Hematopoietic multipotent progenitor cell treated with erythropoietin and hydrocortisone succinate and interleukin-3 and kit ligand, for 15 days (in vitro differentiated cells): Measurements from ENCODE around the gene PCDHB10.
"Not testable (repeated sequence)": the region's sequence is repeated elsewhere in the genome, so short reads cannot be mapped to it uniquely, and the experiment has no call there.

Source experiments
- DNase-seq: peaks from one replicate; pipeline ENCODE4 v3.0.0-alpha.2; 2015; ENCODE audit warnings: low spot score

PCDHB10 gene

DNA sequence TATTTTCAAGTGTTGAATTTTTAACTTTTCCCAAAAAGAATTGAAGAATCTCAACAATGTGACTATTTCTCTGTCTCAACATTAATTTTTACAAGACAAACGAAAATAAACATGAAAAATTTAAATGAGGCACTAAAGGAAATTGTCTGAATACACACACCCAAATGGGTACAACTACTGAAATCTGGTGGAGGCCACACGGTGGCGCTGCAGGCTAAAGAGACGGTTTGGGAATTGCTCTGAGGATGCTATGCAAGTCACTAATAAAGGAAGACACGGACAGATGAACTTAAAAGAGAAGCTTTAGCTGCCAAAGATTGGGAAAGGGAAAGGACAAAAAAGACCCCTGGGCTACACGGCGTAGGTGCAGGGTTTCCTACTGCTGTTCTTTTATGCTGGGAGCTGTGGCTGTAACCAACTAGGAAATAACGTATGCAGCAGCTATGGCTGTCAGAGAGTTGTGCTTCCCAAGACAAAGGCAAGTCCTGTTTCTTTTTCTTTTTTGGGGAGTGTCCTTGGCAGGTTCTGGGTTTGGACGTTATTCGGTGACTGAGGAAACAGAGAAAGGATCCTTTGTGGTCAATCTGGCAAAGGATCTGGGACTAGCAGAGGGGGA is at the start of gene PCDHB10:
Gene PCDHB10, plus strand, starts transcription at position 244 of the 616 bp plus-strand sequence. Its CDS starts 200 bp downstream, at position 444.
- DNase-seq: peak; percentile 3

DNA sequence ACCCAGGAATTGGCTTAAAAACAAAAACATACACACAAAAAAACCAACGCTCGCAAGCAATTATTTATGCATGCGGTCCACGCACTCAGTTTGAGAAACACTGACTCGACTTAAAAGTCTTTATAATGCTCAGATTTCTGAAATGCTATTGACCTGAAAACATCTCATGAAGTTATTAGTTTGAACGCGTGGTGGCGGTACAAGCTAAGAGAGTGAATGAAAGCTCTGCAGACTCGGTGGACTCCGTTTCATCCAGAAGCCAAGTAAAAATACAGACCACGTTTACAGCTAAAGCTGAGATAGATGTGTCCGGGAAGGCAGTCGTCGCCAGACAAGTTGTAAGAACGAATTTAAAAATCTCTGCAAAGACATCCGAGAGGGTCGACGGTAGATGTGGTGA is 42.3 kb upstream of the PCDHB10 start, which contains the start of gene PCDHB6:
Gene PCDHB6, plus strand, starts transcription at position 246 of the 400 bp plus-strand sequence. CDS start 201 bp downstream, outside the sequence.
- no peak for DNase-seq

DNA sequence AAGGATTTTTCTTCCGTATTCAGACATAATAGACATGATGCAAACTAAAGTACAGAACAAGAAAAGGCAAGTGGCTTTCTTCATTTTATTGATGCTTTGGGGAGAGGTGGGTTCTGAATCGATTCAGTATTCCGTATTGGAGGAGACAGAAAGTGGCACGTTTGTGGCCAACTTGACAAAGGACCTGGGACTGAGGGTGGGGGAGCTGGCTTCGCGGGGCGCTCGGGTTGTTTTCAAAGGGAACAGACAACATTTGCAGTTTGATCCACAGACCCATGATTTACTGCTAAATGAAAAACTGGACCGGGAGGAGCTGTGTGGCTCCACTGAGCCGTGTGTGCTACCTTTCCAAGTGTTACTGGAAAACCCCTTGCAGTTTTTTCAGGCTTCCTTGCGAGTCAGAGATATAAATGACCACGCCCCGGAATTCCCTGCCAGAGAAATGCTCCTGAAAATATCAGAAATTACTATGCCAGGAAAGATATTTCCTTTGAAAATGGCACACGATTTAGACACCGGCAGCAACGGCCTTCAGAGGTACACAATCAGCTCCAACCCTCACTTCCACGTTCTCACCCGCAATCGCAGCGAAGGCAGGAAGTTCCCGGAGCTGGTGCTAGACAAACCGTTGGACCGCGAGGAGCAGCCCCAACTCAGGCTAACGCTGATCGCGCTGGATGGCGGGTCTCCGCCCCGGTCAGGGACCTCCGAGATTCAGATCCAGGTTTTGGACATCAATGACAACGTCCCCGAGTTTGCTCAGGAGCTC is 41.7 kb upstream of the PCDHB10 start:
- DNase-seq: no peak

DNA sequence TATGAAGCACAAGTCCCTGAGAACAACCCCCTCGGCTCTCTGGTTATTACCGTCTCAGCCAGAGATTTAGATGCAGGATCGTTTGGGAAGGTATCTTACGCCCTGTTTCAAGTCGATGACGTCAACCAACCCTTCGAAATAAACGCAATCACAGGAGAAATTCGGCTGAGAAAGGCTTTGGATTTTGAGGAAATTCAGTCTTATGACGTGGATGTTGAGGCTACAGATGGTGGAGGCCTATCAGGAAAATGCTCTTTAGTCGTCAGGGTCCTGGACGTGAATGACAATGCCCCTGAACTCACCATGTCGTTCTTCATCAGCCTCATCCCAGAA is 41.2 kb upstream of the PCDHB10 start:
- no peak for DNase-seq

DNA sequence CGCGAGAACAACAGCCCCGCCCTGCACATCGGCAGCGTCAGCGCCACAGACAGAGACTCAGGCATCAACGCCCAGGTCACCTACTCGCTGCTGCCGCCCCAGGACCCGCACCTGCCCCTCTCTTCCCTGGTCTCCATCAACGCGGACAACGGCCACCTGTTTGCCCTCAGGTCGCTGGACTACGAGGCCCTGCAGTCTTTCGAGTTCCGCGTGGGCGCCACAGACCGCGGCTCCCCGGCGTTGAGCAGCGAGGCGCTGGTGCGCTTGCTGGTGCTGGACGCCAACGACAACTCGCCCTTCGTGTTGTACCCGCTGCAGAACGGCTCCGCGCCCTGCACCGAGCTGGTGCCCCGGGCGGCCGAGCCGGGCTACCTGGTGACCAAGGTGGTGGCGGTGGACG is 40.5 kb upstream of the PCDHB10 start:
- not testable (repeated sequence) for DNase-seq

DNA sequence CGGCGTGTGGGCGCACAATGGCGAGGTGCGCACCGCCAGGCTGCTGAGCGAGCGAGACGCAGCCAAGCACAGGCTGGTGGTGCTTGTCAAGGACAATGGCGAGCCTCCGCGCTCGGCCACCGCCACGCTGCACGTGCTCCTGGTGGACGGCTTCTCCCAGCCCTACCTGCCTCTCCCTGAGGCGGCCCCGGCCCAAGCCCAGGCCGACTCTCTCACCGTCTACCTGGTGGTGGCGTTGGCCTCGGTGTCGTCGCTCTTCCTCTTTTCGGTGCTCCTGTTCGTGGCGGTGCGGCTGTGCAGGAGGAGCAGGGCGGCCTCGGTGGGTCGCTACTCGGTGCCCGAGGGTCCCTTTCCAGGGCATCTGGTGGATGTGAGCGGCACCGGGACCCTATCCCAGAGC is 40.1 kb upstream of the PCDHB10 start:
- not testable (repeated sequence) for DNase-seq

DNA sequence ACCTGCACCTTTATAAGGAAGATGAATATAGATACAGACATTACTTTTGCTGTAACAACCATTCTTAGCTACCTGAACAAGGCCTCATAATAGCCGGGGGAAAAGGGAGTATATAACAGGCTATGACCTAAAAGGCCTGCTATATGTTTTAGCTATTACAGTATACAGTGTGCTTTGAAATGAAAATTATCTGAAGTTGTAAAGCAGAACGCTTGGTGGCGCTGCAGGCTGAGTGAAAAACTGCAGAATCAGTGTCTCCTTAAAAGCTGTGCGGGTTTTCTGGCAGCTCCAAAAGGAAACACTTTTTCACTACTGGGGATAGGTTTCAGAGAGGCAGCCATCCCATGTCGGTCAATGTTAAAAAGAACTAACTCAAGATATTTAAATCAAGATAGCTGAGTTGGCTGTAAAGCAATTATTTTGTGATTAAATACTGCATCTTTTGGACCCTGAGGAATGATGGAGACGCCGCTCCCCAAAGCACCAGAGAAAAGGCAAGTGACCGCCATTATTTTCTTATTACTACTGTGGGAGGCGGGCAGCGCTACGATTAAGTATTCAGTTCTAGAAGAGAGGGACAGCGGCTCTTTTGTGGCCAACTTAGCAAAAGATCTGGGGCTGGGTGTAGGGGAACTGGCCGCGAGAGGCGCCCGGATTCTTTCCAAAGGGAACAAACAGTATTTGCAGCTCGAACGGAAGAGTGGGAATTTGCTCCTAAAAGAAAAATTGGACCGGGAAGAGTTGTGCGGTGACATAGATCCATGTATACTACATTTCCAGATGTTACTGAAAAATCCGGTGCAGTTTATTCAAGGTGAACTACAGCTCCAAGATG is 36.4 kb upstream of the PCDHB10 start:
- no peak for DNase-seq

DNA sequence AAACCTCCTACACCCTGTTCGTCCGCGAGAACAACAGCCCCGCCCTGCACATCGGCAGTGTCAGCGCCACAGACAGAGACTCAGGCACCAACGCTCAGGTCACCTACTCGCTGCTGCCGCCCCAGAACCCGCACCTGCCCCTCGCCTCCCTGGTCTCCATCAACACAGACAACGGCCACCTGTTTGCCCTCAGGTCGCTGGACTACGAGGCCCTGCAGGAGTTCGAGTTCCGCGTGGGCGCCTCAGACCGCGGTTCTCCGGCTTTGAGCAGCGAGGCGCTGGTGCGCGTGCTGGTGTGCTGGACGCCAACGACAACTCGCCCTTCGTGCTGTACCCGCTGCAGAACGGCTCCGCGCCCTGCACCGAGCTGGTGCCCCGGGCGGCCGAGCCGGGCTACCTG is 34.8 kb upstream of the PCDHB10 start:
- DNase-seq: not testable (repeated sequence)

DNA sequence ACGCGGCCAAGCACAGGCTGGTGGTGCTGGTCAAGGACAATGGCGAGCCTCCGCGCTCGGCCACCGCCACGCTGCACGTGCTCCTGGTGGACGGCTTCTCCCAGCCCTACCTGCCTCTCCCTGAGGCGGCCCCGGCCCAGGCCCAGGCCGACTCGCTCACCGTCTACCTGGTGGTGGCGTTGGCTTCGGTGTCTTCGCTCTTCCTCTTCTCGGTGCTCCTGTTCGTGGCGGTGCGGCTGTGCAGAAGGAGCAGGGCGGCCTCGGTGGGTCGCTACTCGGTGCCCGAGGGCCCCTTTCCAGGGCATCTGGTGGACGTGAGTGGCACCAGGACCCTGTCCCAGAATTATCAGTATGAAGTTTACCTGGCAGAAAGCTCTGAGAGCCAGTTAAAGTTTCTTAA is 34.3 kb upstream of the PCDHB10 start:
- DNase-seq: not testable (repeated sequence)

DNA sequence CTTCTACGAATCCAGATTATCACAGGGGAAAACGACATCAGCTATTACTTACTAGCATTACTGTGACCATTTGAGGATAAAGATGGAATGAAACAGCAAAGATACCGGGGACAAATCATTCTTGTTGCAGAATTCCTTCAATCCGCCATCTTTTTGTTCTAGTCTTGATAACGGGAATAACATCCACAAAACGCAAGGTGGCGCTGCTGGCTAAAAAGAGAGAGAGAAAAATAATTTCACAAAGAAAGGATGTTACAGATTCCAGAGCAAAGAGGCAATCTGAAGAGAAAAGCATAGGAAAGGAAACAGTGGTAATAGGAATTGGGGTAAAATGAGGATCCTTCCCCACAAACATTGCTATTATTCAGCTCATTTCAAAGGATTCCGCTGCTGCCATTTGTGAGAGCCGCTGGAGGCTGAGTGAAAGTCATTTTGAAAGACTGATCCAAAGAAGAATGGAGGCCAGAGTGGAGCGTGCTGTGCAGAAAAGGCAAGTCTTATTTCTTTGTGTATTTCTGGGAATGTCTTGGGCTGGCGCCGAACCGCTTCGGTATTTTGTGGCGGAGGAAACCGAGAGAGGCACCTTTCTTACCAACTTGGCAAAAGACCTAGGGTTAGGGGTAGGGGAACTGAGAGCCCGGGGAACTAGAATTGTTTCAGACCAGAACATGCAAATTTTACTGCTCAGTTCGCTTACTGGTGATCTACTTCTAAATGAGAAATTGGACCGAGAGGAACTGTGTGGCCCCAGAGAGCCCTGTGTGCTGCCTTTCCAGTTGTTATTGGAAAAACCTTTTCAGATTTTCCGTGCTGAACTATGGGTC is 19.6 kb upstream of the PCDHB10 start, which contains the start of gene PCDHB7:
Gene PCDHB7, plus strand, starts transcription at position 264 of the 824 bp plus-strand sequence. Its CDS starts 192 bp downstream, at position 456.
- DNase-seq: no peak

DNA sequence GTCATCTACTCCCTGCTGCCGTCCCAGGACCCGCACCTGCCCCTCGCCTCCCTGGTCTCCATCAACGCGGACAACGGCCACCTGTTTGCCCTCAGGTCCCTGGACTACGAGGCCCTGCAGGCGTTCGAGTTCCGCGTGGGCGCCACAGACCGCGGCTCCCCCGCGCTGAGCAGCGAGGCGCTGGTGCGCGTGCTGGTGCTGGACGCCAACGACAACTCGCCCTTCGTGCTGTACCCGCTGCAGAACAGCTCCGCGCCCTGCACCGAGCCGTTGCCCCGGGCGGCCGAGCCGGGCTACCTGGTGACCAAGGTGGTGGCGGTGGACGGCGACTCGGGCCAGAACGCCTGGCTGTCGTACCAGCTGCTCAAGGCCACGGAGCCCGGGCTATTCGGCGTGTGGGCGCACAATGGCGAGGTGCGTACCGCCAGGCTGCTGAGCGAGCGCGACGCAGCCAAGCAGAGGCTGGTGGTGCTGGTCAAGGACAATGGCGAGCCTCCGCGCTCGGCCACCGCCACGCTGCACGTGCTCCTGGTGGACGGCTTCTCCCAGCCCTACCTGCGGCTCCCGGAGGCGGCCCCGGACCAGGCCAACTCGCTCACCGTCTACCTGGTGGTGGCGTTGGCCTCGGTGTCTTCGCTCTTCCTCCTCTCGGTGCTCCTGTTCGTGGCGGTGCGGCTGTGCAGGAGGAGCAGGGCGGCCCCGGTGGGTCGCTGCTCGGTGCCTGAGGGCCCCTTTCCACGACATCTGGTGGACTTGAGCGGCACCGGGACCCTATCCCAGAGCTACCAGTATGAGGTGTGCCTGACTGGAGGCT is 17.7 kb upstream of the PCDHB10 start:
- DNase-seq: not testable (repeated sequence)

DNA sequence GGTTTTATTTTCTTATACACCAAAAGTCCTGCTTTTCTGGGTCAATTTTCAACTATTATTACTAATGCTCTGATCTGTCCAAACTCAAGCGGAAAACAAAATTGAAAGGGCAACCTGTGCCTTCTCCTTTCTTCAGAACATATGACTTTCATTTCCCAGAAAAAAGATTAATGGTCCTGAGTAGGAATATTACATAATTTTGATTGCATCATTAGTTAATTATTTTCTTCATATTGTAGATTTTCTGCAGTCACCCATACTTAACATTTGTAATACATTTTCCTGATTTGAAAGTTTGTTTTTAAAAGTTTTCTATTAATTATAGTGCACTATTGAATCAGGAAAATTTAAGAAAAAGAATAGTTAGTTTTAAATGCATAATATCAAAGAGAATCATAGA is 16.2 kb upstream of the PCDHB10 start:
- no peak for DNase-seq

DNA sequence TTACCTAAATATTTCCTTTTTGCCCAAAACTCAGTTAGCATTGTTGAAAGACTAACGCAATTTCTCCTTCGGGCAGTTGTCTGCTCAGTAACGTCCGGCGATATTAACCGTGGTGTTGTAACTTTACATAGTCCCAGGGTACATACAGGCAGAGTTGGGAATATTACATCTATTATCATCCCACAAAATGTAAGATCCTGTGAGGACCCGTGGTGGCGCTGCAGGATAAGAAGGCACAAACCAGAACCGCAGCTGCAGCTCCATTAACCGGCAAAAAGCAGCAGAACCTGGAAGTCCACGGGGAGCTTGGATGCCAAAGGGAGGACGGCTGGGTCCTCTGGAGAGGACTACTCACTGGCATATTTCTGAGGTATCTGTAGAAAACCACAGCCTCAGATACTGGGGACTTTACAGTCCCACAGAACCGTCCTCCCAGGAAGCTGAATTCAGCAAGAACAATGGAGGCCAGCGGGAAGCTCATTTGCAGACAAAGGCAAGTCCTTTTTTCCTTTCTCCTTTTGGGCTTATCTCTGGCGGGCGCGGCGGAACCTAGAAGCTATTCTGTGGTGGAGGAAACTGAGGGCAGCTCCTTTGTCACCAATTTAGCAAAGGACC is 14.5 kb upstream of the PCDHB10 start, which contains the start of gene PCDHB8:
Gene PCDHB8, plus strand, starts transcription at position 214 of the 615 bp plus-strand sequence. Its CDS starts 245 bp downstream, at position 459.
- DNase-seq: not testable (repeated sequence)

DNA sequence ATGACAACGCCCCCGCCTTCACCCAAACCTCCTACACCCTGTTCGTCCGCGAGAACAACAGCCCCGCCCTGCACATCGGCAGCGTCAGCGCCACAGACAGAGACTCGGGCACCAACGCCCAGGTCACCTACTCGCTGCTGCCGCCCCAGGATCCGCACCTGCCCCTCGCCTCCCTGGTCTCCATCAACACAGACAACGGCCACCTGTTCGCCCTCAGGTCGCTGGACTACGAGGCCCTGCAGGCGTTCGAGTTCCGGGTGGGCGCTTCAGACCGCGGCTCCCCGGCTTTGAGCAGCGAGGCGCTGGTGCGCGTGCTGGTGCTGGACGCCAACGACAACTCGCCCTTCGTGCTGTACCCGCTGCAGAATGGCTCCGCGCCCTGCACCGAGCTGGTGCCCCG is 12.8 kb upstream of the PCDHB10 start:
- not testable (repeated sequence) for DNase-seq

DNA sequence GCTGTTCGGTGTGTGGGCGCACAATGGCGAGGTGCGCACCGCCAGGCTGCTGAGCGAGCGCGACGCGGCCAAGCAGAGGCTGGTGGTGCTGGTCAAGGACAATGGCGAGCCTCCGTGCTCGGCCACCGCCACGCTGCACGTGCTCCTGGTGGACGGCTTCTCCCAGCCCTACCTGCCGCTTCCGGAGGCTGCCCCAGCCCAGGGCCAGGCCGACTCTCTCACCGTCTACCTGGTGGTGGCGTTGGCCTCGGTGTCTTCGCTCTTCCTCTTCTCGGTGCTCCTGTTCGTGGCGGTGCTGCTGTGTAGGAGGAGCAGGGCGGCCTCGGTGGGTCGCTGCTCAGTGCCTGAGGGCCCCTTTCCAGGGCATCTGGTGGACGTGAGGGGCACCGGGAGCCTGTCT is 12.3 kb upstream of the PCDHB10 start:
- not testable (repeated sequence) for DNase-seq

DNA sequence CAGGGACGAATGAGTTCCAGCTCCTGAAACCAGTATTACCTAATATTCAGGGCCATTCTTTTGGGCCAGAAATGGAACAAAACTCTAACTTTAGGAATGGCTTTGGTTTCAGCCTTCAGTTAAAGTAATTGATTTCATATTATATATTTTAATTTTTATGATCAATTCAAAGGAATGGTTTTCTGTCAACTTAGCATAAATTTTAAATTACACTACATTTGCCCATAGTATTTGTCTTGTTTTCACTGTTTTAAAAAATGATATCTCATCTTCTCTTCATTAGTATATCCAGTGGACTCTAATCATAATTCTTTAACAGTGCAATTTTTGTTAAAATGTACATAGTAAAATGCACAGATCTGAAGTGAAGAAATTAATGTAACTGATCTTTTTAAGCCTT is 11.8 kb upstream of the PCDHB10 start:
- DNase-seq: no peak

DNA sequence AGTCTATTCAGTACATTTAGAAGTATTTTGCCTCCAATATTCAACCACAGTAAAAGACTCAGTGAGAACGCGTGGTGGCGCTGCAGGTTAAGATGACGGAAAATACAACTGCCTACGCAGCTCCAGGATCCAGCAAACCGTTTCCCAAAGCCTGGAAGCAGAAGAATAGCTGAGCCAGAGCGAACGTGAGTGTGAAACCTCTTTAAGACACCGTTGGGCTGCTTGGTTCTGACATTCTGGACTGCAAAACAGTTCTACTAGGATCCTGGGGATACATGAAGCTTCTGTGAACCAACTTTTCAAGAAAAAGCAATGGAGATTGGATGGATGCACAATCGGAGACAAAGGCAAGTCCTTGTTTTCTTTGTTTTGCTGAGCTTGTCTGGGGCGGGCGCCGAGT is 9.9 kb upstream of the PCDHB10 start, which contains the start of gene PCDHB16:
Gene PCDHB16, plus strand, starts transcription at position 140 of the 400 bp plus-strand sequence. Its CDS starts 173 bp downstream, at position 313.
- DNase-seq: no peak

DNA sequence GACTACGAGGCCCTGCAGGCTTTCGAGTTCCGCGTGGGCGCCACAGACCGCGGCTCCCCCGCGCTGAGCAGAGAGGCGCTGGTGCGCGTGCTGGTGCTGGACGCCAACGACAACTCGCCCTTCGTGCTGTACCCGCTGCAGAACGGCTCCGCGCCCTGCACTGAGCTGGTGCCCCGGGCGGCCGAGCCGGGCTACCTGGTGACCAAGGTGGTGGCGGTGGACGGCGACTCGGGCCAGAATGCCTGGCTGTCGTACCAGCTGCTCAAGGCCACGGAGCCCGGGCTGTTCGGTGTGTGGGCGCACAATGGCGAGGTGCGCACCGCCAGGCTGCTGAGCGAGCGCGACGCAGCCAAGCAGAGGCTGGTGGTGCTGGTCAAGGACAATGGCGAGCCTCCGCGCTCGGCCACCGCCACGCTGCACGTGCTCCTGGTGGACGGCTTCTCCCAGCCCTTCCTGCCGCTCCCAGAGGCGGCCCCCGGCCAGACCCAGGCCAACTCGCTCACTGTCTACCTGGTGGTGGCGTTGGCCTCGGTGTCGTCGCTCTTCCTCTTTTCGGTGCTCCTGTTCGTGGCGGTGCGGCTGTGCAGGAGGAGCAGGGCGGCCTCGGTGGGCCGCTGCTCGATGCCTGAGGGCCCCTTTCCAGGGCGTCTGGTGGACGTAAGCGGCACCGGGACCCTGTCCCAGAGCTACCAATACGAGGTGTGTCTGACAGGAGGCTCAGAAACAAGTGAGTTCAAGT is 7.9 kb upstream of the PCDHB10 start:
- not testable (repeated sequence) for DNase-seq

DNA sequence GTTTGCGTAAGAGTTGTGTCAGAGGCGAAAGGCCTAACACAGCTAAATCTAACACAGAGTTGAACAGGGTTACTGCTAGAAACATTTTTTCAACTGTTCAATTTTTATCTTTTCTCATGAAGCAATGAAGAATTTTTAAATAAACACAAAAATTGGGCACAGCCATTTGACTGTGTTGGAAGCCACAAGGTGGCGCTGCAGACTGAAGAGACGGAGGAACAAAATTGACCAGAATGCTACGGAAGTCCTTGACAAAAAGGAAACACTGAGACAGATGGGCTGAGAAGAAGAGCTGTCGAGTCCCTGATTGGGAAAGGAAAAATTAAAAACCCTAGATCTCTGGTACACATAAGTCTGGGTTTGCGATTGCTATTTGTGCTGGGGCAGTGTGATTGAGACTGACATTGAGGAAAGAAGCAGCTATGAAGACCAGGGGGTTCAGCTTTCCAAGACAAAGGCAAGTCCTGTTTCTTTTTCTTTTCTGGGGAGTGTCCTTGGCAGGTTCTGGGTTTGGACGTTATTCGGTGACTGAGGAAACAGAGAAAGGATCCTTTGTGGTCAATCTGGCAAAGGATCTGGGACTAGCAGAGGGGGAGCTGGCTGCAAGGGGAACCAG is 5.1 kb upstream of the PCDHB10 start, which contains the start of gene PCDHB9:
Gene PCDHB9, plus strand, starts transcription at position 265 of the 616 bp plus-strand sequence. Its CDS starts 158 bp downstream, at position 423.
- no peak for DNase-seq
